Prostate gland (tissue), 2 donors: Measurements from ENCODE around the gene PLAAT1. TPM values are rescaled to one million over a fixed set of nuclear protein-coding genes. Genes with fewer than 3 reads are reported as not detected.

ENCODE experiments used
- DNase-seq: peaks from one replicate; pipeline ENCODE4 v3.0.0-alpha.2; 2019; ENCODE audit warnings: low spot score
- H3K27ac ChIP-seq, 2 donors: fragments of 200-600 bp; sonication (generic); 2 replicates each; pipeline ENCODE4 v1.5.1; 2017 to 2019
- H3K27me3 ChIP-seq: fragments of 200-600 bp; sonication (generic); replicated peaks from 2 replicates; pipeline ENCODE4 v1.5.1; 2019; ENCODE audit not compliant: insufficient read depth
- H3K36me3 ChIP-seq, 2 donors: fragments of 200-600 bp; sonication (generic); 1 replicate in 1 of 2; 2 replicates in 1 of 2; pipeline versions ENCODE4 v1.5.1 to v1.8.1; 2017 to 2019
- H3K4me1 ChIP-seq: fragments of 200-600 bp; sonication (generic); replicated peaks from 2 replicates; pipeline ENCODE4 v1.5.1; 2019
- H3K4me3 ChIP-seq, 2 donors: fragments of 200-600 bp; sonication (generic); 2 replicates each; pipeline ENCODE4 v1.5.1; 2017 to 2019
- H3K9me3 ChIP-seq: fragments of 200-600 bp; sonication (generic); 2 replicates; pipeline ENCODE4 v1.5.1; 2017
- POLR2A ChIP-seq: fragments of 450-650 bp; IDR thresholded peaks from one replicate; pipeline ENCODE4 v1.6.1; 2016; ENCODE audit warnings: antibody characterized with exemption, mild to moderate bottlenecking
- POLR2AphosphoS5 ChIP-seq: sonication (generic); formaldehyde crosslinking; IDR thresholded peaks from one replicate; pipeline ENCODE4 v1.6.1; 2017; ENCODE audit warnings: antibody characterized with exemption
- whole genome bisulfite sequencing: methylation state at CpG from one replicate; pipeline ENCODE4 v1.1.5; 2018; 5-methylcytosine and 5-hydroxymethylcytosine counted together
- intact Hi-C: fragments of 100-400 bp; cut with DNase I; formaldehyde crosslinking; loops from one replicate; pipeline ENCODE4 v1.14.2; 2022
- total RNA-seq, 2 donors: library from RNA; depleted of rRNA; stranded (reverse); fragments of >200 nt; gene quantifications; one replicate each; pipeline ENCODE4 v1.1.0, GENCODE V29; 2016
- TF ChIP-seq, protein P1 (sequence below), 4 experiments: fragments of 200-600 bp in 2 of 4; fragments of 450-650 bp in 2 of 4; sonication (generic) in 2 of 4; IDR thresholded peaks; 1 replicate in 3 of 4; 2 replicates in 1 of 4; pipeline ENCODE4 v1.5.1; 2016 to 2019; ENCODE audit warnings: antibody characterized with exemption in 4 of 4, mild to moderate bottlenecking in 2 of 4, moderate library complexity in 2 of 4

PLAAT1 gene
- total RNA-seq, 2 donors from 2014 or later, result 12.5 TPM; not detected in 1

DNA sequence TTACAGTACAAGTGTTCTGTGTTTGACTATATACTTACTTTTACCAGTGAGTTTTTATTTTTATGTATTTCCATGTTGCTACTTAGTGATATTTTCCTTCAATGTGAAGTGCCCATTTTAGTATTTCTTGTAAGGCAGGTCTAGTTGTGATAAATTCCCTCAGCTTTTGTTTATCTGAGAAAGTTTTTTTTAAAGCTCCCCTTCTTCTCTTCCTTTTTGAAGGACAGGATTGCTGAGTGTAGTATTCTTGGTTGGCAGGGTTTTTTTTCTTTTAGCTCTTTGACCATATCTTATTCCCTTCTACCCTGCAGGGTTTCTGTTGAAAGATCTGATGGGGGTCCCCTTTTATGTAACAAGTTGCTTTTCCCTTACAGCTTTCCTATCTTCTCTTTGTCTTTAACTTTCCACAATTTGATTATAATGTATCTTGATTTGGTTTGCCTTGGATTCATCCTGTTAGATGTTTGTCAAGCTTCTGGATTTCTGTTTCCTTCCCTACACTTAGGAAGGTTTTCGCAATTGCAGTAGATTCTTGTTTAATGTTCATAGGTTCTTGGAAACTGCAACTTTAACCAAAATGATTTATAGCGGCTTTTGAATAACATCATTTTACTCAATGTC, 7.9 kb downstream of the PLAAT1 start:
- no peaks in the 10 kb centered on the region for H3K27me3 ChIP-seq
- intact Hi-C loops, result no loop called here
- 49% methylated on average over 2 of the region's 2 CpGs for WGBS

DNA sequence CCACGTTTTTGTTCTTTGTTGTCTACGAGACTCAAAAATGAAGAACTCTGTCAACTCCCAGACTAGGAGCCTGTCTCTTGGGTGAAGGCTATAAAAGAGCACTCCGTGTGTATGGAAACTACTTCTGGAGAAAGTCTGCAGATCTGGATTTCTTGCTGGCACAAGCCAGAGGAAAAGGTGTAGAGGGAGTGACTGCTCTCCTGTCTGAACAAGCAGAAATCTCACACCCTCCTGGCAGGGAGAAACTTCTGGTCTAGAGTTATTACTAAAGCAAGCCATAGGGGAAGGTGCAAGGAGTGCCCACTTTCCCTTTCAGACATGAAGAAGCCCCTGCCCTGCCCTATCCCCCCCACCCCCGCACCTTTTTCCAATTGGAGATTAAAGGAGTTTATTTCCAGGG, 9.5 kb downstream of the PLAAT1 start:
- TF ChIP-seq POLR2AphosphoS5 (no peak), POLR2A (no peak)
- TF ChIP-seq, protein P1, sequence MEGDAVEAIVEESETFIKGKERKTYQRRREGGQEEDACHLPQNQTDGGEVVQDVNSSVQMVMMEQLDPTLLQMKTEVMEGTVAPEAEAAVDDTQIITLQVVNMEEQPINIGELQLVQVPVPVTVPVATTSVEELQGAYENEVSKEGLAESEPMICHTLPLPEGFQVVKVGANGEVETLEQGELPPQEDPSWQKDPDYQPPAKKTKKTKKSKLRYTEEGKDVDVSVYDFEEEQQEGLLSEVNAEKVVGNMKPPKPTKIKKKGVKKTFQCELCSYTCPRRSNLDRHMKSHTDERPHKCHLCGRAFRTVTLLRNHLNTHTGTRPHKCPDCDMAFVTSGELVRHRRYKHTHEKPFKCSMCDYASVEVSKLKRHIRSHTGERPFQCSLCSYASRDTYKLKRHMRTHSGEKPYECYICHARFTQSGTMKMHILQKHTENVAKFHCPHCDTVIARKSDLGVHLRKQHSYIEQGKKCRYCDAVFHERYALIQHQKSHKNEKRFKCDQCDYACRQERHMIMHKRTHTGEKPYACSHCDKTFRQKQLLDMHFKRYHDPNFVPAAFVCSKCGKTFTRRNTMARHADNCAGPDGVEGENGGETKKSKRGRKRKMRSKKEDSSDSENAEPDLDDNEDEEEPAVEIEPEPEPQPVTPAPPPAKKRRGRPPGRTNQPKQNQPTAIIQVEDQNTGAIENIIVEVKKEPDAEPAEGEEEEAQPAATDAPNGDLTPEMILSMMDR (IDR thresholded peaks at IDR 0.05), result no peak

More for the DNA sequence above, 7.9 kb downstream of the PLAAT1 start:
- H3K36me3 ChIP-seq, result no peaks in the 10 kb centered on the region
- no peak for DNase-seq
- H3K27ac ChIP-seq, result no peak overlapping the region
- no peak overlapping the region for H3K4me3 ChIP-seq
- no peaks in the 10 kb centered on the region for H3K4me1 ChIP-seq
- H3K9me3 ChIP-seq, result no peaks in the 10 kb centered on the region
- TF ChIP-seq POLR2AphosphoS5 (no peak), POLR2A (no peak)
- TF ChIP-seq, protein P1 (IDR thresholded peaks at IDR 0.05), result no peak

DNA sequence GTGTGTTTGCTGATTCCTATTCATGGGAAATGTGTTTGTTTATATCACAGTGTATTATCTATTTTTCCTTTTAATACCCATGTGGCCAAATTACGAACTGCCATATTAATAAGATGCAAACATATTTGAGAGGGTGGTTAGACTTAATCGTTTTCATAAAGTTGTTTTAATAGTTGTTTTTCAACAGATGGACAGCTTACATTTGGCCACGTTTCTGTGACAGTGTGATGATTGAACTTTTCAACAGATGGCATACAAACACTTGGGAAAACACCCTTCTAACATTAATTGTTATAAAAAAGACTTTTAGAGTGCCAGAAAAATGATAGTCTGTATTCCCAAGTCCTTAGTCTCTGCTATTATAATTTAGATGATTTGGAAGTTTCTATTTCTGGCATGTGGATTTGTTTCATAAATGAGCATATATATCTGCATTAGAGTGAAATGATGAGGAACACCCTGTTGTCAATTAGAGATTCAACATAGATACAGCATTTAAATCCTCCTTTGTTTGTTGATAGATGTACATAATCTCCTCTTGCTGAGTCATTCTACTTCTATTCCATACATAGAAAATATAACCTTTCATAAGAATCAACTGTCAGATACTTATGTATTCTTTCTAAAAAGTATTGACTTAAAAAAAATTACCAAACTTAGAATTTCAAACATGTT, 13.1 kb downstream of the PLAAT1 start:
- H3K4me3 ChIP-seq, result no peak overlapping the region
- DNase-seq, result no peak
- no peaks in the 10 kb centered on the region for H3K36me3 ChIP-seq
- intact Hi-C loops, result no loop called here
- 69% methylated on average over 3 of the region's 3 CpGs for WGBS
- TF ChIP-seq, protein P1 (IDR thresholded peaks at IDR 0.05), result no peak
- no peak for TF ChIP-seq POLR2AphosphoS5
- no peak for TF ChIP-seq POLR2A
- H3K4me1 ChIP-seq, result no peaks in the 10 kb centered on the region
- H3K9me3 ChIP-seq, result no peaks in the 10 kb centered on the region
- H3K27me3 ChIP-seq, result no peaks in the 10 kb centered on the region
- H3K27ac ChIP-seq, result no peak overlapping the region

More for the DNA sequence above, 9.5 kb downstream of the PLAAT1 start:
- H3K9me3 ChIP-seq, result no peaks in the 10 kb centered on the region
- WGBS, result 66% methylated on average over 4 of the region's 4 CpGs
- H3K27ac ChIP-seq, result no peak overlapping the region
- DNase-seq, result no peak
- H3K4me3 ChIP-seq, result no peak overlapping the region
- intact Hi-C loops, result no loop called here
- H3K36me3 ChIP-seq, result no peaks in the 10 kb centered on the region
- no peaks in the 10 kb centered on the region for H3K27me3 ChIP-seq
- H3K4me1 ChIP-seq, result no peaks in the 10 kb centered on the region

DNA sequence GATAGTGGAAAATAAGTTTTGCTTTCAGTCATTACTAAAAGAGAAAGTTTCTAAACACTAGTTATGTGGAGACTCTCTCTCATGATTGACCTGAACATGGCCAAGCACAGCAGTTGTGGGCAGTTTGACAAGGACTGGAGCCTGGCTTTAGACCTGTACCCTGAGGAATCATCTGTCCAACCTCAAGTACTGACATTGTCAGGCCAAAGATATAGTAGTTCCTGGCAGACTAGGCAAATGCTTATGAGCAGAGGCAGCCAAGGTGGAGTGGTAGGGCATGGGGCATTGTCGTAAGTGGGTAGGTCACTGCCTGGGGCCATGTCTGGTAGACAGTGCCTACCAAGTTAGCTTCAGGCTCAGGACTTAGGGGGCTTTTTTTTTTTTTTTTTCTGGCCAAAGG, 20.9 kb downstream of the PLAAT1 start:
- H3K9me3 ChIP-seq, result no peaks in the 10 kb centered on the region
- H3K36me3 ChIP-seq, result no peaks in the 10 kb centered on the region
- DNase-seq, result no peak
- TF ChIP-seq POLR2AphosphoS5 (no peak), POLR2A (no peak)
- TF ChIP-seq, protein P1 (IDR thresholded peaks at IDR 0.05), result no peak
- H3K27ac ChIP-seq, result no peak overlapping the region
- no peak overlapping the region for H3K4me3 ChIP-seq
- H3K27me3 ChIP-seq, result no peaks in the 10 kb centered on the region
- WGBS, result 92% methylated on average over 1 of the region's 1 CpG
- intact Hi-C loops, result no loop called here
- no peaks in the 10 kb centered on the region for H3K4me1 ChIP-seq

DNA sequence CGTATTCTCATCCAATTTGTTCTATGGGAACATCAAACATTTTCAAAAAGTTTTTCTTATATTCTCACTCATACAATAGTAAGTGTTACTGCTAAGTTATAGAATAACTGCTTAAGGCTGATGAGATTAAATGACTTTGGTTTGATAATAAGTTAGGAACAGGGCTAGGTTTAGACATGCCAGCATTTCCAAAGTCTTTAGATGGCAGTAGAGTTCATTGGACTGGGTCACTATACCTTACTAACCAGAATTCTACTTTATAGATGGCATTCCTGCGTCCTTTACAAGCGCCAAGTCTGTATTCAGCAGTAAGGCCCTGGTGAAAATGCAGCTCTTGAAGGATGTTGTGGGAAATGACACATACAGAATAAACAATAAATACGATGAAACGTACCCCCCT, 21.7 kb downstream of the PLAAT1 start:
- no peaks in the 10 kb centered on the region for H3K27me3 ChIP-seq
- 83% methylated on average over 5 of the region's 5 CpGs for WGBS
- intact Hi-C loops, result no loop called here
- no peaks in the 10 kb centered on the region for H3K36me3 ChIP-seq
- no peak overlapping the region for H3K27ac ChIP-seq
- TF ChIP-seq, protein P1 (IDR thresholded peaks at IDR 0.05), result no peak
- TF ChIP-seq POLR2AphosphoS5, result no peak
- TF ChIP-seq POLR2A, result no peak
- no peaks in the 10 kb centered on the region for H3K4me1 ChIP-seq
- no peaks in the 10 kb centered on the region for H3K9me3 ChIP-seq
- H3K4me3 ChIP-seq, result no peak overlapping the region
- no peak for DNase-seq
